SU-DHL-6 (cell line): ENCODE data around the gene RHEBL1.

Experiments
- H2AFZ ChIP-seq: fragments of 200-600 bp; sonication (generic); 2 replicates; pipeline ENCODE4 v1.6.1; 2014; ENCODE audit warnings: low read depth, mild to moderate bottlenecking, moderate library complexity, mixed read lengths, antibody characterized with exemption, low read length; ENCODE audit not compliant: severe bottlenecking
- H3F3A ChIP-seq: fragments of 200-600 bp; shearing (Covaris generic); 2 replicates; pipeline ENCODE4 v1.6.0; 2016; ENCODE audit warnings: antibody characterized with exemption, mild to moderate bottlenecking; ENCODE audit not compliant: insufficient read depth
- H3K27ac ChIP-seq: fragments of 200-600 bp; sonication (generic); 2 replicates; pipeline ENCODE4 v1.5.1; 2016; ENCODE audit warnings: low read depth, mild to moderate bottlenecking, low read length, moderate library complexity, mixed read lengths
- H3K27me3 ChIP-seq: fragments of 200-600 bp; sonication (generic), shearing (Covaris generic); 2 replicates; pipeline ENCODE4 v1.6.0; 2014; ENCODE audit warnings: mild to moderate bottlenecking, low read length
- H3K36me3 ChIP-seq: fragments of 200-600 bp; sonication (generic); 2 replicates; pipeline ENCODE4 v1.6.1; 2014; ENCODE audit warnings: mild to moderate bottlenecking, low read length, mixed read lengths
- H3K4me2 ChIP-seq: fragments of 300-600, 200-600 bp; shearing (Covaris generic), sonication (generic); 2 replicates; pipeline ENCODE4 v1.6.0; 2014; ENCODE audit warnings: low read length, low read depth, mild to moderate bottlenecking; ENCODE audit not compliant: poor library complexity, severe bottlenecking
- H3K4me3 ChIP-seq: fragments of 200-600 bp; sonication (generic); 2 replicates; pipeline ENCODE4 v1.5.1; 2014; ENCODE audit warnings: antibody characterized with exemption, low read length, mild to moderate bottlenecking, mixed read lengths; ENCODE audit not compliant: insufficient read depth, poor library complexity, severe bottlenecking
- H3K79me2 ChIP-seq: fragments of 200-600 bp; sonication (generic); 2 replicates; pipeline ENCODE4 v1.6.1; 2014; ENCODE audit warnings: mild to moderate bottlenecking, low read length, moderate library complexity; ENCODE audit not compliant: insufficient read depth
- H3K9ac ChIP-seq: fragments of 200-600 bp; sonication (generic); 2 replicates; pipeline ENCODE4 v1.7.0; 2014; ENCODE audit warnings: mild to moderate bottlenecking, low read length
- H3K9me2 ChIP-seq: fragments of 200-600 bp; sonication (generic); replicated peaks from 2 replicates; pipeline ENCODE4 v1.6.1; 2014; ENCODE audit warnings: low read length; ENCODE audit not compliant: insufficient read depth
- H3K9me3 ChIP-seq: fragments of 200-600 bp; sonication (generic); 2 replicates; pipeline ENCODE4 v1.6.1; 2014; ENCODE audit warnings: low read length, mixed read lengths; ENCODE audit not compliant: insufficient read depth
- H4K20me1 ChIP-seq: fragments of 200-600 bp; sonication (generic); 2 replicates; pipeline ENCODE4 v1.6.1; 2014; ENCODE audit warnings: low read depth, mild to moderate bottlenecking, antibody characterized with exemption, low read length, moderate library complexity, mixed read lengths
- CTCF ChIP-seq: fragments of 200-600 bp; sonication (generic); IDR thresholded peaks from one replicate; pipeline ENCODE4 v1.5.1; 2017; ENCODE audit warnings: antibody characterized with exemption, mild to moderate bottlenecking, low read length, moderate library complexity; ENCODE audit not compliant: insufficient read depth, poor library complexity, severe bottlenecking
- EZH2phosphoT487 ChIP-seq: fragments of 200-600 bp; sonication (generic), shearing (Covaris generic); conservative IDR thresholded peaks from 2 replicates; pipeline ENCODE4 v1.6.1; 2018; ENCODE audit warnings: mild to moderate bottlenecking, antibody characterized with exemption, low read length, moderate library complexity, mixed read lengths

Gene RHEBL1

GRCh38 chr12:49019443-49020324 is 50.1 kb downstream of the RHEBL1 start:
- Histone ChIP-seq H3K27ac (peak overlapping the region; percentile 86), H3K9me3 (no peaks in the 10 kb centered on the region), H3K9me2 (no peaks in the 10 kb centered on the region), H3K9ac (peak overlapping the region; percentile 82), H2AFZ (peak overlapping the region; percentile 39), H3K36me3 (no peaks in the 10 kb centered on the region), H4K20me1 (no peaks in the 10 kb centered on the region), H3F3A (peaks cover 20% of the 10 kb centered on the region), H3K4me3 (peak overlapping the region; percentile 71), H3K4me2 (peak overlapping the region; percentile 86), H3K79me2 (peaks cover 8% of the 10 kb centered on the region; the same call in 1 of the 2 replicates), H3K27me3 (no peaks in the 10 kb centered on the region)
- TF ChIP-seq EZH2phosphoT487 (no peak), CTCF (peak; percentile 34)

- peak overlapping the region; percentile 75 for H2AFZ ChIP-seq
Measured at GRCh38 chr12:49019120-49019430, 50.7 kb downstream of the RHEBL1 start.

GRCh38 chr12:49018261-49019119 is 51.3 kb downstream of the RHEBL1 start, which contains the start of gene PRKAG1:
PRKAG1 (minus strand) TSS chr12:49018776; CDS start chr12:49018740, 36 bp downstream.
- Histone ChIP-seq H3K36me3 (no peaks in the 10 kb centered on the region), H3K9ac (peak within 1 kb of the TSS; percentile 82), H3K9me3 (no peaks in the 10 kb centered on the region), H3K4me3 (peak within 1 kb of the TSS; percentile 71), H4K20me1 (no peaks in the 10 kb centered on the region), H3K79me2 (peaks cover 8% of the 10 kb centered on the region; the same call in 1 of the 2 replicates), H3K27me3 (no peaks in the 10 kb centered on the region), H3F3A (peaks cover 13% of the 10 kb centered on the region), H3K27ac (peak within 1 kb of the TSS; percentile 86), H3K4me2 (peak within 1 kb of the TSS; percentile 86), H3K9me2 (no peaks in the 10 kb centered on the region), H2AFZ (peak within 1 kb of the TSS; percentile 75)
- no peak for TF ChIP-seq EZH2phosphoT487
- TF ChIP-seq CTCF = peak; percentile 28

More at GRCh38 chr12:49019120-49019430, 50.7 kb downstream of the RHEBL1 start:
- H3F3A ChIP-seq = peaks cover 19% of the 10 kb centered on the region
- no peaks in the 10 kb centered on the region for H3K27me3 ChIP-seq
- TF ChIP-seq EZH2phosphoT487 (no peak), CTCF (no peak)
- H3K9me2 ChIP-seq = no peaks in the 10 kb centered on the region
- H3K36me3 ChIP-seq = no peaks in the 10 kb centered on the region
- peak overlapping the region; percentile 86 for H3K4me2 ChIP-seq
- H3K79me2 ChIP-seq = peaks cover 8% of the 10 kb centered on the region; the same call in 1 of the 2 replicates
- H3K27ac ChIP-seq = peak overlapping the region; percentile 86
- H3K9me3 ChIP-seq = no peaks in the 10 kb centered on the region
- H3K9ac ChIP-seq = peak overlapping the region; percentile 82
- H3K4me3 ChIP-seq = peak overlapping the region; percentile 71
- H4K20me1 ChIP-seq = no peaks in the 10 kb centered on the region
